IMR-90 (cell line): Measurements from ENCODE around the gene DEFB129. TPM values are rescaled to one million over a fixed set of nuclear protein-coding genes. Genes with fewer than 3 reads are reported as not detected.

Source experiments
- ATAC-seq: fragments of 200-7000 bp; cut with Tn5 transposase; 2 replicates; pipeline ENCODE4 v1.9.1; 2020; ENCODE audit warnings: low read depth, mild to moderate bottlenecking, moderate library complexity
- BruUV-seq: library from RNA; stranded (reverse); fragments of 400-500 nt; replicated peaks from 2 replicates; lab custom pipeline; 2021; lab: Mats Ljungman, UMichigan
- CTCF ChIA-PET: fragments of 300-600 bp; formaldehyde crosslinking; extraction: SDS; loops from one replicate; lab custom pipeline; 2021; ENCODE audit warnings: antibody characterized with exemption; lab: Yijun Ruan, JAX
- POLR2A ChIA-PET: fragments of 300-600 bp; sonication (Branson Sonifier 250); formaldehyde crosslinking; loops from one replicate; lab custom pipeline; 2022; ENCODE audit warnings: antibody characterized with exemption; ENCODE audit not compliant: unreplicated experiment; lab: Charles Lee
- DNase-seq: peaks from one replicate; pipeline ENCODE4 v3.0.0; 2013
- H2AFZ ChIP-seq: replicated peaks from 2 replicates; pipeline ENCODE3; 2013; ENCODE audit warnings: low read length, mild to moderate bottlenecking; ENCODE audit not compliant: poor library complexity
- H2AK5ac ChIP-seq: 2 replicates; pipeline ENCODE4 v1.6.1; 2013; ENCODE audit warnings: low read depth, low read length, inconsistent platforms
- H2AK9ac ChIP-seq: replicated peaks from 2 replicates; pipeline ENCODE3; 2013; ENCODE audit warnings: mild to moderate bottlenecking, low read depth, low read length, moderate library complexity; ENCODE audit not compliant: poor library complexity
- H2BK120ac ChIP-seq: 2 replicates; pipeline ENCODE4 v1.6.1; 2013; ENCODE audit warnings: low read depth, low read length, inconsistent platforms
- H2BK15ac ChIP-seq: 3 replicates; pipeline ENCODE4 v1.6.1; 2013; ENCODE audit warnings: low read depth, low read length, inconsistent platforms
- H2BK20ac ChIP-seq: 2 replicates; pipeline ENCODE4 v1.6.1; 2013; ENCODE audit warnings: low read depth, mild to moderate bottlenecking, inconsistent platforms, low read length, moderate library complexity
- H2BK5ac ChIP-seq: 2 replicates; pipeline ENCODE4 v1.6.1; 2013; ENCODE audit warnings: mild to moderate bottlenecking, low read depth, low read length, inconsistent platforms; ENCODE audit not compliant: poor library complexity, severe bottlenecking
- H3K14ac ChIP-seq: replicated peaks from 2 replicates; pipeline ENCODE4 v1.6.1; 2013; ENCODE audit warnings: low read depth, low read length, inconsistent platforms
- H3K18ac ChIP-seq: 2 replicates; pipeline ENCODE4 v1.6.1; 2013; ENCODE audit warnings: low read depth, low read length, control low read depth
- H3K23ac ChIP-seq: 2 replicates; pipeline ENCODE4 v1.6.1; 2013; ENCODE audit warnings: low read depth, low read length, inconsistent platforms
- H3K27ac ChIP-seq: 2 replicates; pipeline ENCODE4 v1.5.1; 2013; ENCODE audit warnings: mild to moderate bottlenecking, control low read depth, low read length; ENCODE audit not compliant: insufficient read depth
- H3K27me3 ChIP-seq: 2 replicates; pipeline ENCODE4 v1.6.1; 2013; ENCODE audit warnings: low read length; ENCODE audit not compliant: control insufficient read depth, insufficient read depth
- H3K36me3 ChIP-seq: 2 replicates; pipeline ENCODE4 v1.6.1; 2013; ENCODE audit warnings: low read length, mixed read lengths; ENCODE audit not compliant: control insufficient read depth, insufficient read depth
- H3K4ac ChIP-seq: 2 replicates; pipeline ENCODE4 v1.6.1; 2013; ENCODE audit warnings: low read depth, low read length, inconsistent platforms
- H3K4me1 ChIP-seq: 2 replicates; pipeline ENCODE4 v1.6.1; 2013; ENCODE audit warnings: low read length, mixed read lengths; ENCODE audit not compliant: control insufficient read depth, insufficient read depth
- H3K4me2 ChIP-seq: 2 replicates; pipeline ENCODE4 v1.6.1; 2013; ENCODE audit warnings: low read depth, mild to moderate bottlenecking, control low read depth, low read length, moderate library complexity
- H3K4me3 ChIP-seq: 2 replicates; pipeline ENCODE4 v1.5.1; 2013; ENCODE audit warnings: low read depth, mild to moderate bottlenecking, control low read depth, low read length, moderate library complexity; ENCODE audit not compliant: insufficient read depth
- H3K56ac ChIP-seq: 2 replicates; pipeline ENCODE4 v1.6.1; 2013; ENCODE audit warnings: low read length, inconsistent platforms; ENCODE audit not compliant: insufficient read depth; ENCODE audit errors: extremely low read depth
- H3K79me1 ChIP-seq, 2 experiments: 2 replicates each; pipeline ENCODE4 v1.6.1; 2013; ENCODE audit warnings: low read length in 2 of 2, inconsistent platforms in 1 of 2, low read depth in 1 of 2
- H3K9ac ChIP-seq: 2 replicates; pipeline ENCODE4 v1.6.1; 2013; ENCODE audit warnings: low read depth, low read length, control low read depth
- H3K9me1 ChIP-seq: 2 replicates; pipeline ENCODE4 v1.6.1; 2013; ENCODE audit warnings: low read length, inconsistent platforms; ENCODE audit not compliant: insufficient read depth
- H3K9me3 ChIP-seq: 2 replicates; pipeline ENCODE4 v1.6.1; 2013; ENCODE audit warnings: low read length; ENCODE audit not compliant: control insufficient read depth, insufficient read depth
- H4K20me1 ChIP-seq: 2 replicates; pipeline ENCODE4 v1.6.1; 2013; ENCODE audit warnings: low read length, inconsistent platforms; ENCODE audit not compliant: insufficient read depth
- H4K5ac ChIP-seq: 2 replicates; pipeline ENCODE4 v1.6.1; 2013; ENCODE audit warnings: mild to moderate bottlenecking, low read depth, low read length, control low read depth
- H4K8ac ChIP-seq, 2 experiments: 2 replicates each; pipeline ENCODE4 v1.6.1; 2013; ENCODE audit warnings: low read depth in 2 of 2, low read length in 2 of 2, control low read depth in 1 of 2, inconsistent platforms in 1 of 2
- H4K91ac ChIP-seq: 2 replicates; pipeline ENCODE4 v1.6.1; 2013; ENCODE audit warnings: low read depth, low read length, inconsistent platforms; ENCODE audit not compliant: insufficient read depth
- BHLHE40 ChIP-seq: fragments of 150-350 bp; IDR thresholded peaks from 2 replicates; pipeline ENCODE4 v1.6.1; 2016; ENCODE audit warnings: mild to moderate bottlenecking, low read depth, low read length
- CEBPB ChIP-seq: IDR thresholded peaks from 2 replicates; pipeline ENCODE4 v1.6.1; 2012; ENCODE audit warnings: low read depth, low read length, improper control_type of control experiment
- CHD1 ChIP-seq: IDR thresholded peaks from 2 replicates; pipeline ENCODE4 v1.6.1; 2012; ENCODE audit warnings: low read depth, low read length, improper control_type of control experiment
- ELK1 ChIP-seq: fragments of 150-350 bp; IDR thresholded peaks from 2 replicates; pipeline ENCODE4 v1.6.1; 2016; ENCODE audit warnings: low read depth, mild to moderate bottlenecking, low read length, moderate library complexity, borderline replicate concordance
- FOS ChIP-seq: fragments of 150-350 bp; IDR thresholded peaks from 2 replicates; pipeline ENCODE4 v1.6.1; 2016; ENCODE audit warnings: low read depth, low read length
- MAFK ChIP-seq: IDR thresholded peaks from 2 replicates; pipeline ENCODE4 v1.6.1; 2012; ENCODE audit warnings: low read depth, low read length, improper control_type of control experiment
- MAZ ChIP-seq: IDR thresholded peaks from 2 replicates; pipeline ENCODE4 v1.6.1; 2012; ENCODE audit warnings: low read depth, mild to moderate bottlenecking, low read length, improper control_type of control experiment, moderate library complexity, borderline replicate concordance
- MXI1 ChIP-seq: IDR thresholded peaks from 2 replicates; pipeline ENCODE4 v1.6.1; 2012; ENCODE audit warnings: low read depth, mild to moderate bottlenecking, low read length, moderate library complexity, borderline replicate concordance
- NFE2L2 ChIP-seq: fragments of 150-350 bp; IDR thresholded peaks from 2 replicates; pipeline ENCODE4 v1.6.1; 2016; ENCODE audit warnings: low read depth, mild to moderate bottlenecking, low read length
- POLR2A ChIP-seq: IDR thresholded peaks from 2 replicates; pipeline ENCODE4 v1.6.1; 2012; ENCODE audit warnings: mild to moderate bottlenecking, low read depth, low read length
- RAD21 ChIP-seq: IDR thresholded peaks from 2 replicates; pipeline ENCODE4 v1.6.1; 2012; ENCODE audit warnings: low read length, improper control_type of control experiment
- RCOR1 ChIP-seq: IDR thresholded peaks from 2 replicates; pipeline ENCODE4 v1.6.1; 2012; ENCODE audit warnings: mild to moderate bottlenecking, low read length, improper control_type of control experiment; ENCODE audit not compliant: insufficient replicate concordance
- RFX5 ChIP-seq: IDR thresholded peaks from 2 replicates; pipeline ENCODE4 v1.8.0; 2012; ENCODE audit warnings: low read depth, mild to moderate bottlenecking, low read length, moderate library complexity
- SMC3 ChIP-seq: fragments of 150-350 bp; IDR thresholded peaks from 2 replicates; pipeline ENCODE4 v1.6.1; 2016; ENCODE audit warnings: low read depth, mild to moderate bottlenecking, antibody characterized with exemption, low read length, moderate library complexity
- WGBS, 2 experiments: methylation state at CpG; one replicate each; pipeline versions ENCODE4 v1.1.5 to v1.1.7; 2013; ENCODE audit warnings: missing lambda C conversion rate in 2 of 2; ENCODE audit not compliant: insufficient read length in 1 of 2; ENCODE audit errors: extremely low coverage in 2 of 2; 5-methylcytosine and 5-hydroxymethylcytosine counted together
- dilution Hi-C: fragments of 300-500 bp; cut with HindIII; formaldehyde crosslinking; loops from one replicate; pipeline ENCODE4 v1.14.3; 2018; ENCODE audit warnings: low sequenced_read_pairs; ENCODE audit not compliant: unreplicated experiment
- in situ Hi-C: fragments of 300-500 bp; cut with MboI; formaldehyde crosslinking; loops from 3 replicates; pipeline ENCODE4 v1.14.3; 2019; ENCODE audit warnings: low sequenced_read_pairs, inconsistent platforms, mixed read lengths
- intact Hi-C: fragments of 100-400 bp; cut with micrococcal nuclease; formaldehyde crosslinking; loops from 2 replicates; pipeline ENCODE4 v1.10.0; 2022
- polyA plus RNA-seq, 3 experiments: library from polyadenylated mRNA; depleted of rRNA; stranded (reverse); fragments of >200 nt; gene quantifications; 2 replicates each; pipeline ENCODE4 v1.2.3, GENCODE V29; 2012; ENCODE audit warnings: low replicate concordance in 1 of 3
- total RNA-seq: library from RNA; depleted of rRNA; stranded (reverse); fragments of >200 nt; gene quantifications from 2 replicates; pipeline ENCODE4 v1.2.3, GENCODE V29; 2012
- TF ChIP-seq, protein P1 (sequence below): conservative IDR thresholded peaks from 2 replicates; pipeline ENCODE4 v1.5.1; 2012; ENCODE audit warnings: mild to moderate bottlenecking, low read depth, low read length, improper control_type of control experiment
- TF ChIP-seq, protein P2 (sequence below): fragments of 150-350 bp; IDR thresholded peaks from 2 replicates; pipeline ENCODE4 v1.6.1; 2017; ENCODE audit warnings: mild to moderate bottlenecking, antibody characterized with exemption, low read length, low read depth

DEFB129 gene
- total and polyA plus RNA-seq, 2 of the 4 experiments (the other 2 are of a cell fraction) = not detected

- Histone ChIP-seq H2AFZ (no peak overlapping the region), H4K8ac (no peak overlapping the region), H3K36me3 (no peaks in the 10 kb centered on the region), H2AK9ac (no peak overlapping the region), H3K4me3 (no peak overlapping the region), H3K18ac (no peak overlapping the region), H4K91ac (no peak overlapping the region), H4K20me1 (no peaks in the 10 kb centered on the region), H3K27me3 (peaks cover 2% of the 10 kb centered on the region), H2BK20ac (no peak overlapping the region), H3K56ac (no peak overlapping the region), H3K79me1 (no peaks in the 10 kb centered on the region), H3K27ac (no peak overlapping the region), H3K23ac (no peak overlapping the region), H3K4ac (no peak overlapping the region), H3K14ac (no peak overlapping the region), H3K9ac (no peak overlapping the region), H3K9me1 (no peaks in the 10 kb centered on the region), H3K9me3 (no peaks in the 10 kb centered on the region), H2BK15ac (no peak overlapping the region), H2BK120ac (no peak overlapping the region), H4K5ac (no peak overlapping the region), H3K4me1 (no peaks in the 10 kb centered on the region), H3K4me2 (no peak overlapping the region), H2BK5ac (no peak overlapping the region), H2AK5ac (no peak overlapping the region)
- CTCF ChIA-PET = no interaction called here
- ATAC-seq (no peak), DNase-seq (no peak)
- BruUV-seq = no TSS peak
- in situ Hi-C loops (no loop called here), dilution Hi-C loops (no loop called here), intact Hi-C loops (no loop called here)
- no CpG with 5 or more reads among the region's 1 CpG for WGBS, 2 experiments
- TF ChIP-seq, protein P1, sequence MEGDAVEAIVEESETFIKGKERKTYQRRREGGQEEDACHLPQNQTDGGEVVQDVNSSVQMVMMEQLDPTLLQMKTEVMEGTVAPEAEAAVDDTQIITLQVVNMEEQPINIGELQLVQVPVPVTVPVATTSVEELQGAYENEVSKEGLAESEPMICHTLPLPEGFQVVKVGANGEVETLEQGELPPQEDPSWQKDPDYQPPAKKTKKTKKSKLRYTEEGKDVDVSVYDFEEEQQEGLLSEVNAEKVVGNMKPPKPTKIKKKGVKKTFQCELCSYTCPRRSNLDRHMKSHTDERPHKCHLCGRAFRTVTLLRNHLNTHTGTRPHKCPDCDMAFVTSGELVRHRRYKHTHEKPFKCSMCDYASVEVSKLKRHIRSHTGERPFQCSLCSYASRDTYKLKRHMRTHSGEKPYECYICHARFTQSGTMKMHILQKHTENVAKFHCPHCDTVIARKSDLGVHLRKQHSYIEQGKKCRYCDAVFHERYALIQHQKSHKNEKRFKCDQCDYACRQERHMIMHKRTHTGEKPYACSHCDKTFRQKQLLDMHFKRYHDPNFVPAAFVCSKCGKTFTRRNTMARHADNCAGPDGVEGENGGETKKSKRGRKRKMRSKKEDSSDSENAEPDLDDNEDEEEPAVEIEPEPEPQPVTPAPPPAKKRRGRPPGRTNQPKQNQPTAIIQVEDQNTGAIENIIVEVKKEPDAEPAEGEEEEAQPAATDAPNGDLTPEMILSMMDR = no peak
- TF ChIP-seq CEBPB (no peak), CHD1 (no peak), MAFK (no peak), NFE2L2 (no peak), RCOR1 (no peak), RAD21 (no peak), MXI1 (no peak), BHLHE40 (no peak), ELK1 (no peak), SMC3 (no peak), FOS (no peak), POLR2A (no peak), RFX5 (no peak), MAZ (no peak)
- TF ChIP-seq, protein P2, sequence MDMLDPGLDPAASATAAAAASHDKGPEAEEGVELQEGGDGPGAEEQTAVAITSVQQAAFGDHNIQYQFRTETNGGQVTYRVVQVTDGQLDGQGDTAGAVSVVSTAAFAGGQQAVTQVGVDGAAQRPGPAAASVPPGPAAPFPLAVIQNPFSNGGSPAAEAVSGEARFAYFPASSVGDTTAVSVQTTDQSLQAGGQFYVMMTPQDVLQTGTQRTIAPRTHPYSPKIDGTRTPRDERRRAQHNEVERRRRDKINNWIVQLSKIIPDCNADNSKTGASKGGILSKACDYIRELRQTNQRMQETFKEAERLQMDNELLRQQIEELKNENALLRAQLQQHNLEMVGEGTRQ = no peak
- POLR2A ChIA-PET = no interaction called here
Measured at GRCh38 chr20:198225-198624, 28.8 kb upstream of the DEFB129 start.
